Fibroblast of the aortic adventitia (primary cell): ENCODE measurements around the gene RSKR. TPM values are rescaled to one million over a fixed set of nuclear protein-coding genes. Genes with fewer than 3 reads are reported as not detected.

ENCODE experiments used
- DNase-seq: peaks from one replicate; pipeline ENCODE4 v3.0.0-alpha.2; 2010; ENCODE audit warnings: low read depth
- H3K4me3 ChIP-seq: 2 replicates; pipeline ENCODE4 v1.5.1; 2011; ENCODE audit warnings: low read depth, mild to moderate bottlenecking, control low read depth, low read length, moderate library complexity
- total RNA-seq: library from RNA; depleted of rRNA; stranded (reverse); fragments of >200 nt; gene quantifications from 2 replicates; pipeline ENCODE4 v1.2.3, GENCODE V29; 2012; ENCODE audit warnings: low replicate concordance
- TF ChIP-seq, protein P1 (sequence below): IDR thresholded peaks from 2 replicates; pipeline ENCODE4 v1.5.1; 2011; ENCODE audit warnings: mild to moderate bottlenecking, low read length, control low read depth, inconsistent platforms; ENCODE audit not compliant: insufficient read depth

The RSKR gene
- total RNA-seq, 1 donor: 4.3 TPM

DNA sequence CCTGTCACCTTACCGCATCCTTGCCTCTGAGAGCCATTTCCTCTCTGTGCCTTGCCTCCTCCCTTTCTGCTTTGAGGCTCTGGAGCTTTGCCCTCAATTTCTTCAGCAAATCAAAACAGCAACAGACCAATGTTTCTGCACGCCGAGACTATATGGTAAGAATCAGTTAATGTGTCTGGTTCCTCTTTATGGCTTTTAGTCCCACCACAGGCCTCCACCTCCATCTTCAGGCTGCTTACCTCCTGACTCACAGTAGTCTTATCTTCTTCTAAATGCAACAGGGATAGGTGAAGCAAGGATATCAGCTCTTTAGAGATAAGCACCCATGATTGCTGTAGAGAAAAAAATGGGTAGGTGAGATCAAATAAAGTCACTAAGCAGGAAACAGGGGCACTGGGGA is 28.1 kb downstream of the RSKR start:
- DNase-seq: no peak
- TF ChIP-seq, protein P1, sequence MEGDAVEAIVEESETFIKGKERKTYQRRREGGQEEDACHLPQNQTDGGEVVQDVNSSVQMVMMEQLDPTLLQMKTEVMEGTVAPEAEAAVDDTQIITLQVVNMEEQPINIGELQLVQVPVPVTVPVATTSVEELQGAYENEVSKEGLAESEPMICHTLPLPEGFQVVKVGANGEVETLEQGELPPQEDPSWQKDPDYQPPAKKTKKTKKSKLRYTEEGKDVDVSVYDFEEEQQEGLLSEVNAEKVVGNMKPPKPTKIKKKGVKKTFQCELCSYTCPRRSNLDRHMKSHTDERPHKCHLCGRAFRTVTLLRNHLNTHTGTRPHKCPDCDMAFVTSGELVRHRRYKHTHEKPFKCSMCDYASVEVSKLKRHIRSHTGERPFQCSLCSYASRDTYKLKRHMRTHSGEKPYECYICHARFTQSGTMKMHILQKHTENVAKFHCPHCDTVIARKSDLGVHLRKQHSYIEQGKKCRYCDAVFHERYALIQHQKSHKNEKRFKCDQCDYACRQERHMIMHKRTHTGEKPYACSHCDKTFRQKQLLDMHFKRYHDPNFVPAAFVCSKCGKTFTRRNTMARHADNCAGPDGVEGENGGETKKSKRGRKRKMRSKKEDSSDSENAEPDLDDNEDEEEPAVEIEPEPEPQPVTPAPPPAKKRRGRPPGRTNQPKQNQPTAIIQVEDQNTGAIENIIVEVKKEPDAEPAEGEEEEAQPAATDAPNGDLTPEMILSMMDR: no peak
- H3K4me3 ChIP-seq: no peak overlapping the region

DNA sequence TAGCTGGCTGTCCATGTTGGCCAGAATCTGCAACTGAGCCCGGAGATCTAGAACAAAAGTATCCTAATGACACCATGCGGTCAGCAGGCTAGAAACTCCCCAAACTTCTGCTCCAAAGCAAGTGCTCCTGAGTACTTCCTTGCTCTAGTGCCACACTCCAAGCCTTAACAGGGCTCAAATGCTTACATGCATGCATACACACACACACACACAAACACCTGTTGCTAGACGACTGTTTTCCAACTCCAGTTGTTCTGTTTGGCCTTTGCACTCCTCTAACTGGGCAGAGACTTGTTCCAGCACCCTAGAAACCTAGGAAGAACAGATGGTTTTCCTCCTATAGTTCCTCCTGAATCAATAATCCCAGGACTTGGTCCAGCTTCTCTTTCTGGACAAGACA is 29.6 kb downstream of the RSKR start:
- DNase-seq: no peak
- TF ChIP-seq, protein P1: no peak

DNA sequence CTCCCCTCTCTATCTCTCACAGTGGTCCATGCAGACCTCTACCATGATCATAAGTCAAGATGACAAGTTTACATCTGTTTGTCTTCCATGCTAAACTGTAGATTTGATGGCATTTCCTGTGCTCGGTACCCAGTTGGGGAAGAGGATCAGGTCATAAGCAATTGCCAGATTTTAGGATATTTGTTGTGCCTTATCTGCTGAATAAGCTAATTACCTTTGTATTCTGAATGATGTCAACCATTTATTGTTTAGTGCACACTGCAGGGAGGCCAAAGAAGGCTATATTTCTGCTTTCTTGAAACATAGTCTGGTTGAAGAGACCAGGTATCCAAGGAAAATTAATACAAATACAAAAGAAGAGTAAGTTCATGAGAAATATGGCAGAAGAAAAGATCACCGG is 31.5 kb downstream of the RSKR start:
- TF ChIP-seq, protein P1: no peak

More for the DNA sequence above, 29.6 kb downstream of the RSKR start:
- no peak overlapping the region for H3K4me3 ChIP-seq

DNA sequence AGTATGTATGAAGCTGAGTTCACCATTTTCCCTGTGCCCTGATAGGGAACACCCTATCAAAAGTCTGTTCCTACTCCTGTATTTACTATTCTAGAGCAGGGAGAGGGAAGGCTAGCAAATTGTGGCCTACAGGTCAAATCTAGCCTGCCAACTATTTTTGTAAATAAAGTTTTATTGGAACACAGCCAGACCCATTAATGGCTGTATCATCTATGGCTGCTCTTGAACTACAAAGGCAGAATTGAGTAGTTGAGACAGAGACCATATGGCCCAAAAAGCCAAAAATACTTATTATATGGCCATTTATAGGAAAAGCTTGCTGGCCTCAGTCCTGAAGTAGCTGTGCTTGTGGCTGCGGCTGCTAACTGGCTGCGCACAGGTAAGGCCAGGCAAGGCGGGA is 33.0 kb downstream of the RSKR start:
- H3K4me3 ChIP-seq: no peak overlapping the region
- no peak for DNase-seq
- TF ChIP-seq, protein P1: no peak

More for the DNA sequence above, 31.5 kb downstream of the RSKR start:
- no peak for DNase-seq
- H3K4me3 ChIP-seq: no peak overlapping the region

DNA sequence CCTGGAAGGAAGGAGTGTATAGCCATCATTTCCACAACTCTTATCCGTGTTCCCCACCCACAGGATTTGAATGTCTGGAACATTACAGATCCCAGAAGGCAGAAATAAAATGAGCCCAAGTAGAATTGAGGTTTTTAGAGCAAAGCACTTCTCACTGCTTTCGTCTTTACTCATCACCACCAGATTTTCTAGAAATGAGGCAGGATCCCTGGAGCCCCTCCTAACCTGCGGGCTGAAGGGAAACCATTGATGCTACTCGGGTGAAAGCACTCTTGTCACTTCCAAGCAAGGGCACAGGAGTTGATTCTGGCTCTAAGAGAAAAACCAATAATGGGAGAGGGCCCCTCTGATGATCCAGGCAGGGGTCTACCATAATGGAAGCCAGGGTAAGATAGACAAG is 34.5 kb downstream of the RSKR start:
- H3K4me3 ChIP-seq: no peak overlapping the region
- TF ChIP-seq, protein P1: no peak
- no peak for DNase-seq

DNA sequence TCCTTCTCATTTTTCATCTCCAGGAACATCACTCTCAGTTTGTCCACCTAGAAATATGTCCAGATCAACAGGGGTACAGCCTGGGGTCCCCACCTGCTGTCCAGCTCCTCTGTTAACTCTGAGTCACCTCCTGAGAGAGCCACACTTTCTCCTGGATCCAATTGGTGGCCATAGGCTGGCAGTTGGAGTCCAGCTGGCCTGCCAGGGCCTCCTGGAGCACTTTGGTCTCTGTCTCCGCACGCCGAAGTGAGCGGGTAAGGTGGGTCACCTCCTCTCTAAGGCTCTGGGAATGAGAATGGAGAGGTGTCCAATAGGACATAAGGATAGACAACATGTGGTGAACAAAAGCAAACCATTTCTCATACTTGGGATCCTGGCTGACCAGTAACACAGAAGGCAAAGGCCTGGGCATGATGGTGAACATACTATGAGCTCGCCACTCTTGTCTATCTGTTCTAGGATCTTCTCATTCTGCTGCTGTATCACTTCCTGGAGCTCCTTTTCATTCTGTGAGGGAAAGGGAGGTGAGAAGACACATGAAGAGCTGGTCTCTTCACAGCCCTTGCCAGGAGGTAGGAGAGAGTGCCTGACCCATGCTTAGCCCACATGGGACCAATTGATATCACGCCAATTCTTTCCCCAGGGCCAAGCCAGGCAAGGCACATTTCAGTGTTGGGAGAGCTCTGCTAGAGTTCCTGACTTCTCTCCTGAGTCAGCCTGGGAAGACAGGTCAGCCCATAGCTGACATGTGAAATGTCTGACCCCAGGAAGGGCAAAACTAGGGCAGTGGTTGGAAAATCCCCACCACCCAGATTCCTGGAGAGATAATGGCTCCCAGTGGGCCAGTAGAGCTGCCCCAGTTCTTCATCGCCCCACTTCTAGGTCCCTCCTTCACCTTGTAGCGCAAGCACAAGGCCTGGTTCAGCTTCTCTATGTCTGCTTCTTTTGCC is 35.5 kb downstream of the RSKR start:
- TF ChIP-seq, protein P1: no peak
- H3K4me3 ChIP-seq: no peak overlapping the region
- DNase-seq: no peak

DNA sequence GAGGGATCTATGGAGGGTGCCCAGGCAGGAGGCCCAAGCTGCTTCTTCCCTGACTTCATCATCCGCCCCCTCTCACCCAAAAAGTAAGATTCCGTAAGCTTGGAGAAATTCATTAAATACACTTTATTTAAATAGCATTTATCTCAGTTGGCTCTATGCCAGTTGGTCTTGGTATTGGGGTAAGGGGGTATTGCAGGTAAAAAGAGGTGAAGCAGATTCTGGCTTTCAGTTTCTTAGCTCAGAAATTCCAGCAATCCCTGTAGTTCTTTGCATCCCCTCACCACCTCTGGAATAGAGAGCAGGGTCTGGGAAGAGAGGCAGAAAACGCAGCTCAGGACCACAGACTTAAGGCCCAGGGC is 36.5 kb downstream of the RSKR start:
- TF ChIP-seq, protein P1: no peak
- DNase-seq: no peak
- H3K4me3 ChIP-seq: no peak overlapping the region
